Measurements from ENCODE around the gene SNN.

DNA sequence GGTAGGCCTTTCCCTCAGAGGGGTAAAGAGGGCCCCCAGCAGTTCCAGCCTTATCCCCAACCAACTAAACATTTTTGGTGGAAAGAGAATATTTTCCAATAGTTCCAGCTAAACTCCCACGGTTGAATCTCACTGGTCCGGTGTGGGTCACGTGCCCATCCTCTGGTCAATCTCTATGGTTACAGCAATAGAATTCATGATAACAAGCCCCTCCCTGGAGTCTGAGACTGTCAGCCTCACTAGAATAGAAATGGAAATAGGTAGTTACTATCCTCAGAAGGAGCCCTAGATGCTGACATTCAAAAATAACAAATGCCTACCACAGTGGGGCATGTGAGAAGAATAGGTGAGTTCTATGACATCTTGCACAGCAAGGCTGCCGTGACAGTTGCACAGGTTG, 44.0 kb upstream of the SNN start:
- TF ChIP-seq ZBTB8A (IDR thresholded peaks at IDR 0.05; ENCODE audit: partially characterized antibody) (no peak), NCOR1 (IDR thresholded peaks at IDR 0.05) (no peak), CBX3 (IDR thresholded peaks at IDR 0.05; ENCODE audit: borderline replicate concordance in 1 of 2, low read length in 2 of 2) (no peak), HDAC1 (IDR thresholded peaks at IDR 0.05) (no peak), RCOR1 (IDR thresholded peaks at IDR 0.05; ENCODE audit: borderline replicate concordance in 1 of 2, low read depth in 2 of 2, low read length in 2 of 2) (no peak), TCF3 (CRISPR knock-in tag; IDR thresholded peaks at IDR 0.05) (no peak), MAFF (IDR thresholded peaks at IDR 0.05; ENCODE audit: low read length) (no peak), SP1 (CRISPR knock-in tag; IDR thresholded peaks at IDR 0.05) (no peak), U2AF2 (optimal IDR thresholded peaks at IDR 0.05; ENCODE audit: low read depth, low read length) (no peak), TEAD2 (tag; IDR thresholded peaks at IDR 0.05) (no peak), RBFOX2 (IDR thresholded peaks at IDR 0.05; ENCODE audit: low read depth, low read length) (no peak)
- TF ChIP-seq, protein P1, sequence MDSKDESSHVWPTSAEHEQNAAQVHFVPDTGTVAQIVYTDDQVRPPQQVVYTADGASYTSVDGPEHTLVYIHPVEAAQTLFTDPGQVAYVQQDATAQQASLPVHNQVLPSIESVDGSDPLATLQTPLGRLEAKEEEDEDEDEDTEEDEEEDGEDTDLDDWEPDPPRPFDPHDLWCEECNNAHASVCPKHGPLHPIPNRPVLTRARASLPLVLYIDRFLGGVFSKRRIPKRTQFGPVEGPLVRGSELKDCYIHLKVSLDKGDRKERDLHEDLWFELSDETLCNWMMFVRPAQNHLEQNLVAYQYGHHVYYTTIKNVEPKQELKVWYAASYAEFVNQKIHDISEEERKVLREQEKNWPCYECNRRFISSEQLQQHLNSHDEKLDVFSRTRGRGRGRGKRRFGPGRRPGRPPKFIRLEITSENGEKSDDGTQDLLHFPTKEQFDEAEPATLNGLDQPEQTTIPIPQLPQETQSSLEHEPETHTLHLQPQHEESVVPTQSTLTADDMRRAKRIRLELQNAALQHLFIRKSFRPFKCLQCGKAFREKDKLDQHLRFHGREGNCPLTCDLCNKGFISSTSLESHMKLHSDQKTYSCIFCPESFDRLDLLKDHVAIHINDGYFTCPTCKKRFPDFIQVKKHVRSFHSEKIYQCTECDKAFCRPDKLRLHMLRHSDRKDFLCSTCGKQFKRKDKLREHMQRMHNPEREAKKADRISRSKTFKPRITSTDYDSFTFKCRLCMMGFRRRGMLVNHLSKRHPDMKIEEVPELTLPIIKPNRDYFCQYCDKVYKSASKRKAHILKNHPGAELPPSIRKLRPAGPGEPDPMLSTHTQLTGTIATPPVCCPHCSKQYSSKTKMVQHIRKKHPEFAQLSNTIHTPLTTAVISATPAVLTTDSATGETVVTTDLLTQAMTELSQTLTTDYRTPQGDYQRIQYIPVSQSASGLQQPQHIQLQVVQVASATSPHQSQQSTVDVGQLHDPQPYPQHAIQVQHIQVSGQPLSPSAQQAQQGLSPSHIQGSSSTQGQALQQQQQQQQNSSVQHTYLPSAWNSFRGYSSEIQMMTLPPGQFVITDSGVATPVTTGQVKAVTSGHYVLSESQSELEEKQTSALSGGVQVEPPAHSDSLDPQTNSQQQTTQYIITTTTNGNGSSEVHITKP (IDR thresholded peaks at IDR 0.05; ENCODE audit: partially characterized antibody), result no peak

All from K562 (cell line).